Frontal cortex (tissue), 4 donors: ENCODE measurements around the gene SIRT4. TPM values are rescaled to one million over a fixed set of nuclear protein-coding genes. Genes with fewer than 3 reads are reported as not detected.

Source experiments
- DNase-seq, 2 donors: peaks; one replicate each; pipeline ENCODE4 v3.0.0; 2012; ENCODE audit warnings: low spot score in 2 of 2
- FAIRE-seq: peaks from 2 replicates; lab custom pipeline; 2012; peaks lifted over from hg19 to GRCh38; lab: Jason Lieb, UNC
- small RNA-seq: library from RNA; depleted of rRNA; stranded (forward); fragments of <200 nt; gene quantifications from one replicate; pipeline ENCODE3, GENCODE V24; 2014
- total RNA-seq: library from RNA; depleted of rRNA; stranded (reverse); fragments of >200 nt; gene quantifications from one replicate; pipeline ENCODE4 v1.2.3, GENCODE V29; 2014
- donor health status: control.
- donor health status: control.
- donor health status: control.

Gene SIRT4
- total RNA-seq, 1 donor from 2014 or later: 4.1 TPM

GRCh38 chr12:120361506-120362208 is 59.5 kb downstream of the SIRT4 start:
- FAIRE-seq: no peak

More at GRCh38 chr12:120361506-120362208, 59.5 kb downstream of the SIRT4 start:
- DNase-seq: peak; percentile 86 to 93

Small RNAs within 50 kb of the gene (small RNA-seq; reads per million reads assigned to genes)
- gene RNU4-1: 286 reads per million, percentile 99 among the genes with 10 or more reads in this experiment
- gene RNU4-2: 1,243 reads per million, percentile 99 among the genes with 10 or more reads in this experiment
- not detected for gene RNU6-1088P

Other genes starting within 250 kb of the SIRT4 start
- gene RAB35, start 185.6 kb upstream of the SIRT4 start, total RNA-seq: 37.5 TPM
- 62.4 TPM for gene GCN1, start 107.6 kb upstream of the SIRT4 start, total RNA-seq
- gene RPLP0, start 101.2 kb upstream of the SIRT4 start, total RNA-seq: 1,889 TPM
- gene PXN, start 36.6 kb upstream of the SIRT4 start, total RNA-seq: 2.4 TPM
- gene RNU4-2, start 10.4 kb upstream of the SIRT4 start, total RNA-seq: under 0.01 TPM
- under 0.01 TPM for gene RNU4-1, start 9.1 kb upstream of the SIRT4 start, total RNA-seq
- gene PLA2G1B, start 25.5 kb downstream of the SIRT4 start, total RNA-seq: not detected
- 6.9 TPM for gene MSI1, start 66.8 kb downstream of the SIRT4 start, total RNA-seq
- 489 TPM for gene COX6A1, start 135.8 kb downstream of the SIRT4 start, total RNA-seq
- 11.0 TPM for gene TRIAP1, start 144.1 kb downstream of the SIRT4 start, total RNA-seq
- gene GATC, start 144.1 kb downstream of the SIRT4 start, total RNA-seq: 28.9 TPM
- 92.5 TPM for gene SRSF9, start 167.4 kb downstream of the SIRT4 start, total RNA-seq
- 279 TPM for gene DYNLL1, start 193.8 kb downstream of the SIRT4 start, total RNA-seq
- 25.3 TPM for gene COQ5, start 226.8 kb downstream of the SIRT4 start, total RNA-seq
- 119 TPM for gene RNF10, start 232.0 kb downstream of the SIRT4 start, total RNA-seq